WTC11 (cell line): ENCODE measurements around the gene TP53BP1. TPM values are rescaled to one million over a fixed set of nuclear protein-coding genes. Genes with fewer than 3 reads are reported as not detected.

ENCODE experiments used
- ATAC-seq: fragments of 200-7000 bp; cut with Tn5 transposase; 2 replicates; pipeline ENCODE4 v1.10.0; 2021; ENCODE audit warnings: mild to moderate bottlenecking, moderate library complexity
- CTCF ChIA-PET: fragments of 300-600 bp; sonication (Branson Sonifier 250); formaldehyde crosslinking; loops from one replicate; lab custom pipeline; 2021; ENCODE audit warnings: antibody characterized with exemption; lab: Charles Lee
- POLR2A ChIA-PET: fragments of 350-600 bp; sonication (Branson Sonifier 250); formaldehyde crosslinking; loops from one replicate; lab custom pipeline; 2021; ENCODE audit warnings: antibody characterized with exemption; lab: Charles Lee
- DNase-seq: peaks from one replicate; pipeline ENCODE4 v3.0.0; 2021; ENCODE audit warnings: low spot score
- H3K27ac Mint-ChIP-seq: 2 replicates; pipeline ENCODE4 v1.8.0; 2021; ENCODE audit warnings: mixed read lengths
- H3K27me3 Mint-ChIP-seq: 2 replicates; pipeline ENCODE4 v1.8.0; 2021; ENCODE audit warnings: low read depth, mild to moderate bottlenecking, moderate library complexity, mixed read lengths
- H3K36me3 Mint-ChIP-seq: 2 replicates; pipeline ENCODE4 v1.8.0; 2021; ENCODE audit warnings: mixed read lengths
- H3K4me1 Mint-ChIP-seq: 2 replicates; pipeline ENCODE4 v1.8.0; 2022; ENCODE audit warnings: mixed read lengths
- H3K4me3 Mint-ChIP-seq: 2 replicates; pipeline ENCODE4 v1.8.0; 2021; ENCODE audit warnings: mild to moderate bottlenecking, moderate library complexity, mixed read lengths
- H3K9me3 Mint-ChIP-seq: 2 replicates; pipeline ENCODE4 v1.8.0; 2021; ENCODE audit warnings: mixed read lengths
- ELF4 ChIP-seq: sonication (generic); formaldehyde crosslinking; IDR thresholded peaks from 2 replicates; pipeline ENCODE4 v1.8.1; 2022; ENCODE audit warnings: low read depth, mild to moderate bottlenecking, moderate library complexity, missing genetic modification reagents
- FOXP1 ChIP-seq: sonication (generic); formaldehyde crosslinking; IDR thresholded peaks from 2 replicates; pipeline ENCODE4 v1.8.0; 2022; ENCODE audit warnings: missing genetic modification reagents, mild to moderate bottlenecking, moderate library complexity, borderline replicate concordance
- GRHL2 ChIP-seq: fragments of 250-450 bp; sonication (Bioruptor Pico); IDR thresholded peaks from 2 replicates; pipeline ENCODE4 v1.8.0; 2022; ENCODE audit warnings: mild to moderate bottlenecking, moderate library complexity; ENCODE audit not compliant: insufficient replicate concordance, severe bottlenecking
- IRF2 ChIP-seq: sonication (generic); formaldehyde crosslinking; IDR thresholded peaks from 2 replicates; pipeline ENCODE4 v1.8.0; 2022; ENCODE audit warnings: low read depth, missing genetic modification reagents, borderline replicate concordance
- MAX ChIP-seq: sonication (generic); formaldehyde crosslinking; IDR thresholded peaks from 2 replicates; pipeline ENCODE4 v1.8.0; 2022; ENCODE audit warnings: mild to moderate bottlenecking, missing genetic modification reagents
- NFE2L1 ChIP-seq: sonication (generic); formaldehyde crosslinking; IDR thresholded peaks from 2 replicates; pipeline ENCODE4 v1.8.1; 2023; ENCODE audit warnings: missing genetic modification reagents
- NFYB ChIP-seq: sonication (generic); formaldehyde crosslinking; conservative IDR thresholded peaks from 2 replicates; pipeline ENCODE4 v1.8.0; 2022; ENCODE audit warnings: low read depth, missing genetic modification reagents
- SOX15 ChIP-seq: fragments of 250-450 bp; sonication (Bioruptor Pico); IDR thresholded peaks from 2 replicates; pipeline ENCODE4 v1.9.0; 2021; ENCODE audit warnings: mild to moderate bottlenecking
- TCF7 ChIP-seq: sonication (generic); formaldehyde crosslinking; IDR thresholded peaks from 2 replicates; pipeline ENCODE4 v1.8.0; 2022; ENCODE audit warnings: mild to moderate bottlenecking, low read depth, missing genetic modification reagents, moderate library complexity
- ZNF219 ChIP-seq: sonication (generic); formaldehyde crosslinking; IDR thresholded peaks from 2 replicates; pipeline ENCODE4 v1.8.0; 2023; ENCODE audit warnings: missing genetic modification reagents, mild to moderate bottlenecking, borderline replicate concordance
- total RNA-seq: library from RNA; stranded (reverse); gene quantifications from 3 replicates; pipeline ENCODE4 v1.2.3, GENCODE V29; 2021
- TF ChIP-seq, protein P1 (sequence below): fragments of 250-450 bp; sonication (Bioruptor Pico); IDR thresholded peaks from 2 replicates; pipeline ENCODE4 v1.9.0; 2021; ENCODE audit warnings: mild to moderate bottlenecking
- TF ChIP-seq, protein P2 (sequence below): sonication (generic); formaldehyde crosslinking; IDR thresholded peaks from 2 replicates; pipeline ENCODE4 v1.8.1; 2022; ENCODE audit warnings: low read depth, mild to moderate bottlenecking, moderate library complexity, missing genetic modification reagents, borderline replicate concordance
- TF ChIP-seq, protein P3 (sequence below): sonication (generic); formaldehyde crosslinking; IDR thresholded peaks from 2 replicates; pipeline ENCODE4 v1.8.0; 2023; ENCODE audit warnings: missing genetic modification reagents, mild to moderate bottlenecking, borderline replicate concordance
- TF ChIP-seq, protein P4 (sequence below): sonication (generic); formaldehyde crosslinking; IDR thresholded peaks from 2 replicates; pipeline ENCODE4 v1.8.0; 2022; ENCODE audit warnings: missing genetic modification reagents

Gene TP53BP1
- total RNA-seq, 1 experiment from 2014 or later = 67.1 TPM

- TF ChIP-seq TCF7 (CRISPR knock-in tag) = no peak
- TF ChIP-seq GRHL2 (CRISPR knock-in tag) = no peak
- TF ChIP-seq, protein P1, sequence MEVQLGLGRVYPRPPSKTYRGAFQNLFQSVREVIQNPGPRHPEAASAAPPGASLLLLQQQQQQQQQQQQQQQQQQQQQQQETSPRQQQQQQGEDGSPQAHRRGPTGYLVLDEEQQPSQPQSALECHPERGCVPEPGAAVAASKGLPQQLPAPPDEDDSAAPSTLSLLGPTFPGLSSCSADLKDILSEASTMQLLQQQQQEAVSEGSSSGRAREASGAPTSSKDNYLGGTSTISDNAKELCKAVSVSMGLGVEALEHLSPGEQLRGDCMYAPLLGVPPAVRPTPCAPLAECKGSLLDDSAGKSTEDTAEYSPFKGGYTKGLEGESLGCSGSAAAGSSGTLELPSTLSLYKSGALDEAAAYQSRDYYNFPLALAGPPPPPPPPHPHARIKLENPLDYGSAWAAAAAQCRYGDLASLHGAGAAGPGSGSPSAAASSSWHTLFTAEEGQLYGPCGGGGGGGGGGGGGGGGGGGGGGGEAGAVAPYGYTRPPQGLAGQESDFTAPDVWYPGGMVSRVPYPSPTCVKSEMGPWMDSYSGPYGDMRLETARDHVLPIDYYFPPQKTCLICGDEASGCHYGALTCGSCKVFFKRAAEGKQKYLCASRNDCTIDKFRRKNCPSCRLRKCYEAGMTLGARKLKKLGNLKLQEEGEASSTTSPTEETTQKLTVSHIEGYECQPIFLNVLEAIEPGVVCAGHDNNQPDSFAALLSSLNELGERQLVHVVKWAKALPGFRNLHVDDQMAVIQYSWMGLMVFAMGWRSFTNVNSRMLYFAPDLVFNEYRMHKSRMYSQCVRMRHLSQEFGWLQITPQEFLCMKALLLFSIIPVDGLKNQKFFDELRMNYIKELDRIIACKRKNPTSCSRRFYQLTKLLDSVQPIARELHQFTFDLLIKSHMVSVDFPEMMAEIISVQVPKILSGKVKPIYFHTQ (CRISPR knock-in tag) = no peak
- no peak for TF ChIP-seq FOXP1
- no peak for TF ChIP-seq ZNF219 (CRISPR knock-in tag)
- TF ChIP-seq, protein P2, sequence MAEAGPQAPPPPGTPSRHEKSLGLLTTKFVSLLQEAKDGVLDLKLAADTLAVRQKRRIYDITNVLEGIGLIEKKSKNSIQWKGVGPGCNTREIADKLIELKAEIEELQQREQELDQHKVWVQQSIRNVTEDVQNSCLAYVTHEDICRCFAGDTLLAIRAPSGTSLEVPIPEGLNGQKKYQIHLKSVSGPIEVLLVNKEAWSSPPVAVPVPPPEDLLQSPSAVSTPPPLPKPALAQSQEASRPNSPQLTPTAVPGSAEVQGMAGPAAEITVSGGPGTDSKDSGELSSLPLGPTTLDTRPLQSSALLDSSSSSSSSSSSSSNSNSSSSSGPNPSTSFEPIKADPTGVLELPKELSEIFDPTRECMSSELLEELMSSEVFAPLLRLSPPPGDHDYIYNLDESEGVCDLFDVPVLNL (CRISPR knock-in tag) = no peak
- no peak for TF ChIP-seq NFE2L1
- TF ChIP-seq NFYB = no peak
- TF ChIP-seq ELF4 (CRISPR knock-in tag) = no peak
- no peak for TF ChIP-seq SOX15 (CRISPR knock-in tag)
Observed at GRCh38 chr15:43513550-43513949, 20.6 kb upstream of the TP53BP1 start (continued).

GRCh38 chr15:43511012-43511885 lies 18.3 kb upstream of the TP53BP1 start:
- CTCF ChIA-PET = interaction anchor here (0.6 to 3.3 kb wide), 21 partner anchors 9 to 265 kb away, joined by 3 to 80 read pairs (median 4); partner anchors contain the start of genes ELL3, PDIA3, TP53BP1 and TUBGCP4
- no peak overlapping the region; the same call in 1 of the 2 replicates for H3K27ac Mint-ChIP-seq
- peaks cover 39% of the 10 kb centered on the region for H3K27me3 Mint-ChIP-seq
- POLR2A ChIA-PET = interaction anchor here (0.6 to 1.8 kb wide), 7 partner anchors 10 to 313 kb away, joined by 3 to 19 read pairs (median 6); partner anchors contain the start of genes ELL3, MFAP1, TP53BP1 and TUBGCP4
- ATAC-seq (peak; percentile 6), DNase-seq (peak; percentile 43)
- H3K9me3 Mint-ChIP-seq = no peaks in the 10 kb centered on the region
- no peaks in the 10 kb centered on the region for H3K36me3 Mint-ChIP-seq
- peak overlapping the region; percentile 88 for H3K4me3 Mint-ChIP-seq
- TF ChIP-seq NFE2L1 (0 out of 2 replicates have a peak, but pooled peaks have one; percentile 34), MAX (CRISPR knock-in tag) (no peak), IRF2 (CRISPR knock-in tag) (no peak)
- TF ChIP-seq, protein P3, sequence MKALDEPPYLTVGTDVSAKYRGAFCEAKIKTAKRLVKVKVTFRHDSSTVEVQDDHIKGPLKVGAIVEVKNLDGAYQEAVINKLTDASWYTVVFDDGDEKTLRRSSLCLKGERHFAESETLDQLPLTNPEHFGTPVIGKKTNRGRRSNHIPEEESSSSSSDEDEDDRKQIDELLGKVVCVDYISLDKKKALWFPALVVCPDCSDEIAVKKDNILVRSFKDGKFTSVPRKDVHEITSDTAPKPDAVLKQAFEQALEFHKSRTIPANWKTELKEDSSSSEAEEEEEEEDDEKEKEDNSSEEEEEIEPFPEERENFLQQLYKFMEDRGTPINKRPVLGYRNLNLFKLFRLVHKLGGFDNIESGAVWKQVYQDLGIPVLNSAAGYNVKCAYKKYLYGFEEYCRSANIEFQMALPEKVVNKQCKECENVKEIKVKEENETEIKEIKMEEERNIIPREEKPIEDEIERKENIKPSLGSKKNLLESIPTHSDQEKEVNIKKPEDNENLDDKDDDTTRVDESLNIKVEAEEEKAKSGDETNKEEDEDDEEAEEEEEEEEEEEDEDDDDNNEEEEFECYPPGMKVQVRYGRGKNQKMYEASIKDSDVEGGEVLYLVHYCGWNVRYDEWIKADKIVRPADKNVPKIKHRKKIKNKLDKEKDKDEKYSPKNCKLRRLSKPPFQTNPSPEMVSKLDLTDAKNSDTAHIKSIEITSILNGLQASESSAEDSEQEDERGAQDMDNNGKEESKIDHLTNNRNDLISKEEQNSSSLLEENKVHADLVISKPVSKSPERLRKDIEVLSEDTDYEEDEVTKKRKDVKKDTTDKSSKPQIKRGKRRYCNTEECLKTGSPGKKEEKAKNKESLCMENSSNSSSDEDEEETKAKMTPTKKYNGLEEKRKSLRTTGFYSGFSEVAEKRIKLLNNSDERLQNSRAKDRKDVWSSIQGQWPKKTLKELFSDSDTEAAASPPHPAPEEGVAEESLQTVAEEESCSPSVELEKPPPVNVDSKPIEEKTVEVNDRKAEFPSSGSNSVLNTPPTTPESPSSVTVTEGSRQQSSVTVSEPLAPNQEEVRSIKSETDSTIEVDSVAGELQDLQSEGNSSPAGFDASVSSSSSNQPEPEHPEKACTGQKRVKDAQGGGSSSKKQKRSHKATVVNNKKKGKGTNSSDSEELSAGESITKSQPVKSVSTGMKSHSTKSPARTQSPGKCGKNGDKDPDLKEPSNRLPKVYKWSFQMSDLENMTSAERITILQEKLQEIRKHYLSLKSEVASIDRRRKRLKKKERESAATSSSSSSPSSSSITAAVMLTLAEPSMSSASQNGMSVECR (CRISPR knock-in tag) = 0 out of 2 replicates have a peak, but pooled peaks have one; percentile 19
- TF ChIP-seq, protein P4, sequence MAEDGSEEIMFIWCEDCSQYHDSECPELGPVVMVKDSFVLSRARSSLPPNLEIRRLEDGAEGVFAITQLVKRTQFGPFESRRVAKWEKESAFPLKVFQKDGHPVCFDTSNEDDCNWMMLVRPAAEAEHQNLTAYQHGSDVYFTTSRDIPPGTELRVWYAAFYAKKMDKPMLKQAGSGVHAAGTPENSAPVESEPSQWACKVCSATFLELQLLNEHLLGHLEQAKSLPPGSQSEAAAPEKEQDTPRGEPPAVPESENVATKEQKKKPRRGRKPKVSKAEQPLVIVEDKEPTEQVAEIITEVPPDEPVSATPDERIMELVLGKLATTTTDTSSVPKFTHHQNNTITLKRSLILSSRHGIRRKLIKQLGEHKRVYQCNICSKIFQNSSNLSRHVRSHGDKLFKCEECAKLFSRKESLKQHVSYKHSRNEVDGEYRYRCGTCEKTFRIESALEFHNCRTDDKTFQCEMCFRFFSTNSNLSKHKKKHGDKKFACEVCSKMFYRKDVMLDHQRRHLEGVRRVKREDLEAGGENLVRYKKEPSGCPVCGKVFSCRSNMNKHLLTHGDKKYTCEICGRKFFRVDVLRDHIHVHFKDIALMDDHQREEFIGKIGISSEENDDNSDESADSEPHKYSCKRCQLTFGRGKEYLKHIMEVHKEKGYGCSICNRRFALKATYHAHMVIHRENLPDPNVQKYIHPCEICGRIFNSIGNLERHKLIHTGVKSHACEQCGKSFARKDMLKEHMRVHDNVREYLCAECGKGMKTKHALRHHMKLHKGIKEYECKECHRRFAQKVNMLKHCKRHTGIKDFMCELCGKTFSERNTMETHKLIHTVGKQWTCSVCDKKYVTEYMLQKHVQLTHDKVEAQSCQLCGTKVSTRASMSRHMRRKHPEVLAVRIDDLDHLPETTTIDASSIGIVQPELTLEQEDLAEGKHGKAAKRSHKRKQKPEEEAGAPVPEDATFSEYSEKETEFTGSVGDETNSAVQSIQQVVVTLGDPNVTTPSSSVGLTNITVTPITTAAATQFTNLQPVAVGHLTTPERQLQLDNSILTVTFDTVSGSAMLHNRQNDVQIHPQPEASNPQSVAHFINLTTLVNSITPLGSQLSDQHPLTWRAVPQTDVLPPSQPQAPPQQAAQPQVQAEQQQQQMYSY (CRISPR knock-in tag) = peak; percentile 76
- H3K4me1 Mint-ChIP-seq = peaks cover 36% of the 10 kb centered on the region
